ENCODE data around the gene NUFIP1. TPM values are rescaled to one million over a fixed set of nuclear protein-coding genes. Genes with fewer than 3 reads are reported as not detected.

NUFIP1 gene
- total and polyA plus RNA-seq, 8 donors: 1.3 to 4.4 (median 2.4) TPM; not detected in 2

DNA sequence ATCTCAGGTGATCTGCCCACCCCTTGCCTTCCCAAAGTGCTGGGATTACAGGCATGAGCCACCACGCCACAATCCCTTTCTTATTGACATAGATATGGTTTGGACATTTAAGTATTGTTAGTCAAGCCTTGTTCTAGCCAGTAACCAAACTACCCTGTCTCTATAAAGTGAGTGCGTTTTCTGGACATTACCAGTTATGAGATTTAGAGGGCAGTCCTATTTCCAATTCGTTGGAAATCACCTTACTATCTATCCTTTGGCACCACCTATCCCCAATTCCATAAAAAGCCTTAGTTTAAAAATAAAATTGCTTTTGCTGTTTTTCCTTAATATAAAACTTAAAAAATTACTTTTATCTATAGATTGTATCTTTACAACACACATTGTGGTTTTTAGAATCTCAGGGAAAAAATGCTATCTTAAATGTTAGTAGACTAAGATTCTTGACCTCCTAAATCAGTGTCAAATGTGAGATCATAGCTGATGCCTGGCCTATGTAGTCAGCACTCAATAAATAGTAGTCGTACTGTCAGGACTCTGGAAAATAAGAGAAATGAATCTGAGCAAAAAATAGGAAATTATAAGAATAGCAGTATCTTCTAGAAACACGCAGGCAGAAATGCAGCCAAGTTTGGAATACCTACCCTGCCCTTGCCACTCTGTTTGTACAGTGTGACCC lies 57.0 kb downstream of the NUFIP1 start:
- no peaks in the 10 kb centered on the region for H3K9me3 ChIP-seq
- WGBS, 5 donors: 34 to 71% (median 55%) methylated on average over 5 of the region's 5 CpGs
- H3K36me3 ChIP-seq: no peaks in the 10 kb centered on the region
- no peak for DNase-seq
- intact Hi-C loops (cut with DNase I; ENCODE audit: low total_unique reads): no loop called here
- H3K4me1 ChIP-seq: peaks cover 0 to 48% (median 12%) of the 10 kb centered on the region in 4 donors
- H3K27ac ChIP-seq: peak overlapping the region; percentile 25 to 62 (median 44)
- TF ChIP-seq EP300 (IDR thresholded peaks at IDR 0.05) (no peak), POLR2AphosphoS5 (IDR thresholded peaks at IDR 0.05) (no peak), POLR2A (IDR thresholded peaks at IDR 0.05) (no peak)
- TF ChIP-seq, protein P1, sequence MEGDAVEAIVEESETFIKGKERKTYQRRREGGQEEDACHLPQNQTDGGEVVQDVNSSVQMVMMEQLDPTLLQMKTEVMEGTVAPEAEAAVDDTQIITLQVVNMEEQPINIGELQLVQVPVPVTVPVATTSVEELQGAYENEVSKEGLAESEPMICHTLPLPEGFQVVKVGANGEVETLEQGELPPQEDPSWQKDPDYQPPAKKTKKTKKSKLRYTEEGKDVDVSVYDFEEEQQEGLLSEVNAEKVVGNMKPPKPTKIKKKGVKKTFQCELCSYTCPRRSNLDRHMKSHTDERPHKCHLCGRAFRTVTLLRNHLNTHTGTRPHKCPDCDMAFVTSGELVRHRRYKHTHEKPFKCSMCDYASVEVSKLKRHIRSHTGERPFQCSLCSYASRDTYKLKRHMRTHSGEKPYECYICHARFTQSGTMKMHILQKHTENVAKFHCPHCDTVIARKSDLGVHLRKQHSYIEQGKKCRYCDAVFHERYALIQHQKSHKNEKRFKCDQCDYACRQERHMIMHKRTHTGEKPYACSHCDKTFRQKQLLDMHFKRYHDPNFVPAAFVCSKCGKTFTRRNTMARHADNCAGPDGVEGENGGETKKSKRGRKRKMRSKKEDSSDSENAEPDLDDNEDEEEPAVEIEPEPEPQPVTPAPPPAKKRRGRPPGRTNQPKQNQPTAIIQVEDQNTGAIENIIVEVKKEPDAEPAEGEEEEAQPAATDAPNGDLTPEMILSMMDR (IDR thresholded peaks at IDR 0.05): no peak
- no peaks in the 10 kb centered on the region for H3K27me3 ChIP-seq
- H3K4me3 ChIP-seq: no peak overlapping the region

DNA sequence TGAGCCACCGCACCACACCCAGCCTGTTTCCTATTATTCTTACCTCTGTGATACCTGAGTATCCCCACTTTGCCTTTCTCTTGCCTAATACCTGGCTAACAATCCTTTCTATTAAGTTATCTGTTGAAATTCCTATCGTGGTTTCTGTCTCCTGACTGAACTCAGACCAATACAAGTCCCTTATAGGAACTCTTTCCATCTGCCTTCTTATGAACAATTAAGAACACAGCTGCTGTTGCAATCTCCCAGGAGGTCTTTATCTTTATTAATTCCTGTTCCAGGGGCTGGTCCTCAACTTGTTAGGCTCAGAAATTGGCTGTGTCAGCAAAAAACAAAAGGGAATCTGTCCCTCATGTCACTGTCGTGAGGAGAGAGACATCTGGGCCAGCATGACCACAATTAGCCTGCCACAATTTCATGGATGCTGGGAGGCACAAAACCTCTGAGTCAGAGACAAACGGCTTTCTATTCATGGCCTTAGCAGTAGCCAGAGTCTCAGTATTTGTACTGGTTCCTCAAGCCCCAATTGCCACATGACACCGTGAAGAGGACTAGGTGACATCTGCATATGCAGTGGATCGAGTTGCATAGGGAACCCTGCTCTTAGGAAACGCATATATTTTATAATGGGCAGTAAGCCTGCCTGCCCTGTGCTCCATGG lies 58.2 kb downstream of the NUFIP1 start:
- H3K27ac ChIP-seq: peak overlapping the region in 1 of 5 donors; percentile 25
- 67 to 77% (median 69%) methylated on average over 7 of the region's 7 CpGs for WGBS, 5 donors
- no peaks in the 10 kb centered on the region for H3K9me3 ChIP-seq
- peaks cover 0 to 48% (median 12%) of the 10 kb centered on the region in 4 donors for H3K4me1 ChIP-seq
- intact Hi-C loops (cut with DNase I; ENCODE audit: low total_unique reads): no loop called here
- no peaks in the 10 kb centered on the region for H3K27me3 ChIP-seq
- TF ChIP-seq EP300 (IDR thresholded peaks at IDR 0.05) (no peak), POLR2A (IDR thresholded peaks at IDR 0.05) (no peak), POLR2AphosphoS5 (IDR thresholded peaks at IDR 0.05) (no peak)
- TF ChIP-seq, protein P1 (IDR thresholded peaks at IDR 0.05): no peak
- no peaks in the 10 kb centered on the region for H3K36me3 ChIP-seq
- DNase-seq: no peak
- H3K4me3 ChIP-seq: no peak overlapping the region

DNA sequence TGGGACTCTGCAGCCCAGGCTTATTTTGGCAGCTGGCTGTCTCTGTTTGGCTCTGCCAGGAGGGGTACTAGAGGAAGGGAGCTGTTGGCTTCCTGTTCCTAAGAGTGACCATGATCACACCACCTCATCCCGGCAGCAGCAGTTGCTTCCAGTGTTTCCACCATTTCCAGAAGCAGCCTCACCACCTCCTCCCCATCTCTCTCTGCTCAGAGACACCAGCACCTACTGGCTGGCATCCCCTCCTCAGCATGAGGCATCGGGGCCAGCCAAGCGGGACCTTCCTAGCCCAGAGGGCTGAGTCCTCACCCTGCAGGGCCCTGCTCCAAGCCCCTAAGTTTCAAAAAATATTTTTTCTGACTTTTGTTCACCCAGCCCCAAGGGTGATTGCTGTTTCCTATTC lies 59.0 kb downstream of the NUFIP1 start:
- intact Hi-C loops (cut with DNase I; ENCODE audit: low total_unique reads): no loop called here
- Histone ChIP-seq H3K4me1 (peaks cover 0 to 48% (median 12%) of the 10 kb centered on the region in 4 donors), H3K9me3 (no peaks in the 10 kb centered on the region), H3K27ac (no peak overlapping the region), H3K4me3 (no peak overlapping the region), H3K27me3 (no peaks in the 10 kb centered on the region), H3K36me3 (no peaks in the 10 kb centered on the region)
- TF ChIP-seq, protein P1 (IDR thresholded peaks at IDR 0.05): no peak
- no peak for TF ChIP-seq POLR2AphosphoS5 (IDR thresholded peaks at IDR 0.05)
- TF ChIP-seq EP300 (IDR thresholded peaks at IDR 0.05): no peak
- no peak for TF ChIP-seq POLR2A (IDR thresholded peaks at IDR 0.05)
- WGBS, 5 donors: 80 to 92% (median 88%) methylated on average over 3 of the region's 3 CpGs
- DNase-seq: no peak

DNA sequence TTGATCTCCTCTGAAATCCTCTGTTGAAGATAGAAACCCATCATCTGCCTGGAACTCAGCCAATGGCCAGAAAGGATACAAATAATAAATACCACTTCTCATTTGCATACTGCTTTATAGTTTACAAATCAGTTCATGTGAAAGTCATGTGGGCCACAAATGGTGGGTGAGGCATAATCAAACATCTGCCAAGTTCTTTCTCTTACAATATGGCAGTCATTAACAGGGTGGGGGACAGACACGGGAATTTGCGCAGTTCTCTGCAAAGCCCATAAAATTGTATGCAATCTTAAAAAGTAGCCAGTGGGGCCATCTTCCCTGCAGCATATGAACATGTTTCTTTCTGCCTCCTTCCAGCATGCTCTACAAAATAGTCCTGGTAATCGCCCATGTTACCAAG lies 59.6 kb downstream of the NUFIP1 start:
- intact Hi-C loops (cut with DNase I; ENCODE audit: low total_unique reads): no loop called here
- H3K4me3 ChIP-seq: no peak overlapping the region
- H3K27ac ChIP-seq: no peak overlapping the region
- H3K36me3 ChIP-seq: no peaks in the 10 kb centered on the region
- H3K27me3 ChIP-seq: no peaks in the 10 kb centered on the region
- 86 to 94% (median 92%) methylated on average over 3 of the region's 3 CpGs for WGBS, 5 donors
- H3K9me3 ChIP-seq: no peaks in the 10 kb centered on the region
- no peak for DNase-seq
- peaks cover 0 to 48% (median 12%) of the 10 kb centered on the region in 4 donors for H3K4me1 ChIP-seq
- TF ChIP-seq POLR2AphosphoS5 (IDR thresholded peaks at IDR 0.05): no peak
- TF ChIP-seq EP300 (IDR thresholded peaks at IDR 0.05): no peak
- no peak for TF ChIP-seq POLR2A (IDR thresholded peaks at IDR 0.05)
- TF ChIP-seq, protein P1 (IDR thresholded peaks at IDR 0.05): no peak

Data from stomach (tissue), 9 donors.